SK-N-SH treated with all-trans-retinoic acid at 6 μM for 48 hours (cell line): Measurements from ENCODE around the gene PMEL.

Source experiments
- ARNTL ChIP-seq: fragments of 450-650 bp; formaldehyde crosslinking; IDR thresholded peaks from 2 replicates; pipeline ENCODE4 v1.5.0; 2020; ENCODE audit warnings: low read depth, mild to moderate bottlenecking, moderate library complexity, borderline replicate concordance
- BACH2 ChIP-seq: fragments of 250-450 bp; sonication (Bioruptor Pico); IDR thresholded peaks from 2 replicates; pipeline ENCODE4 v1.9.0; 2021; ENCODE audit warnings: mild to moderate bottlenecking, borderline replicate concordance
- CSDC2 ChIP-seq: fragments of 250-450 bp; sonication (Bioruptor Pico); IDR thresholded peaks from 2 replicates; pipeline ENCODE4 v1.5.0; 2020; ENCODE audit warnings: mild to moderate bottlenecking, moderate library complexity
- ESRRG ChIP-seq: fragments of 250-450 bp; sonication (Bioruptor Pico); IDR thresholded peaks from 2 replicates; pipeline ENCODE4 v1.6.1; 2021; ENCODE audit warnings: mild to moderate bottlenecking
- GLIS3 ChIP-seq: fragments of 250-450 bp; sonication (Bioruptor Pico); IDR thresholded peaks from 2 replicates; pipeline ENCODE4 v1.5.0; 2020; ENCODE audit warnings: mild to moderate bottlenecking, moderate library complexity
- PPARA ChIP-seq: fragments of 250-450 bp; sonication (Bioruptor Pico); IDR thresholded peaks from 2 replicates; pipeline ENCODE4 v1.5.0; 2020; ENCODE audit warnings: mild to moderate bottlenecking, borderline replicate concordance
- RARB ChIP-seq: fragments of 250-450 bp; sonication (Bioruptor Pico); IDR thresholded peaks from 2 replicates; pipeline ENCODE4 v1.8.0; 2021; ENCODE audit warnings: mild to moderate bottlenecking, moderate library complexity
- ZNF565 ChIP-seq: fragments of 450-650 bp; formaldehyde crosslinking; conservative IDR thresholded peaks from 2 replicates; pipeline ENCODE4 v1.5.0; 2020; ENCODE audit warnings: low read depth, mild to moderate bottlenecking, moderate library complexity
- ZNF70 ChIP-seq: fragments of 450-650 bp; formaldehyde crosslinking; IDR thresholded peaks from 2 replicates; pipeline ENCODE4 v1.5.0; 2020; ENCODE audit warnings: mild to moderate bottlenecking, moderate library complexity
- ZNF8 ChIP-seq: fragments of 450-650 bp; formaldehyde crosslinking; IDR thresholded peaks from 2 replicates; pipeline ENCODE4 v1.5.0; 2020; ENCODE audit warnings: mild to moderate bottlenecking, moderate library complexity
- TF ChIP-seq, protein P1 (sequence below): fragments of 250-450 bp; sonication (Bioruptor Pico); IDR thresholded peaks from 2 replicates; pipeline ENCODE4 v1.8.0; 2020; ENCODE audit warnings: mild to moderate bottlenecking, moderate library complexity, borderline replicate concordance
- TF ChIP-seq, protein P2 (sequence below): fragments of 250-450 bp; sonication (Bioruptor Pico); IDR thresholded peaks from 2 replicates; pipeline ENCODE4 v1.5.1; 2020; ENCODE audit warnings: low read depth, mild to moderate bottlenecking, moderate library complexity
- TF ChIP-seq, protein P3 (sequence below): fragments of 250-450 bp; sonication (Bioruptor Pico); IDR thresholded peaks from 2 replicates; pipeline ENCODE4 v1.5.1; 2021; ENCODE audit warnings: mild to moderate bottlenecking, moderate library complexity

DNA sequence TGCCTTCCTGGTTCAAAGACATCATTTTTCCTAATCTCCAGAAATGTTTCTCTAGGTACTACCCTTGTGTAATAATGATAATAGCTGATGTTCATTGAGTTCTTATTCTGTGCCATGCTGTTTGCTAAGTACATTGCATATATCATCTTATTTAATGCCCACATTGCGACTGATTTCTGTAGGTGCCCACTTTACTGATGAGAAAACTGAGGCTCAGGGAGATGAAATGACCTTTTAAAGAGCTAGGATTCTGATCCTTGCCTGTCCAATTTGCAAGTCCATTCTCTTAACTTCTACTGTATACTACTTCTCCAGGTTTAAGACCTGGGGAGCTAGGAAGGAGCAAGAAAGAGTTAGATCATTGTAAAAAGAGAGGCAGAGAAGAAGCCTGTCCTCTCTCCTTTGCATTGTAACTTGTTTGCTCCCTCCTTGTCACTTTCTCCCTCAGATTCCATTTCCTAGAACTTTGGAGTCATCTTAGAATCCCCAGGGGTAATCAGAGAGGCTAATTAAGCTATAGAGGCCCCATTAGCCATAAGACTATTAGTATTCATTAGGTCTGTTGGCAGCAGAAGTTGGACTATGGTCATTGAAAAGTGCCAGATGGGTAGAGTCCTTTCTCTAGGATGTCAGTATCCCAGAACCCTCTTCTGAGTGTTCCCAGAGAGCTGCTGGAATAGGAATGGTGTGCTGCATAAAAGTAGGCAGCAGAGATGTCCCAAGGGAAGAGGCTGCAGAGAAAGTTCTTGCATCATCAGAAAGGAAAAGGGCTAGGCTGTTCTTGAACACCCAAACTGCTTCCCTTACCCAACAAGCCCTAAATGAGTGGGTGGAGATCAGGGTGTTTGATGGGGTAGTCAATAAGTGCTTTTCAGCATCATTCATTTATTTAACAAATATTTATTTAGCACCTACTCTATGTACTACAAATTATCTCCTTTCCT lies 31.8 kb downstream of the PMEL start:
- TF ChIP-seq ESRRG (CRISPR knock-in tag): no peak
- TF ChIP-seq GLIS3 (CRISPR knock-in tag): no peak
- TF ChIP-seq PPARA: no peak
- TF ChIP-seq, protein P1, sequence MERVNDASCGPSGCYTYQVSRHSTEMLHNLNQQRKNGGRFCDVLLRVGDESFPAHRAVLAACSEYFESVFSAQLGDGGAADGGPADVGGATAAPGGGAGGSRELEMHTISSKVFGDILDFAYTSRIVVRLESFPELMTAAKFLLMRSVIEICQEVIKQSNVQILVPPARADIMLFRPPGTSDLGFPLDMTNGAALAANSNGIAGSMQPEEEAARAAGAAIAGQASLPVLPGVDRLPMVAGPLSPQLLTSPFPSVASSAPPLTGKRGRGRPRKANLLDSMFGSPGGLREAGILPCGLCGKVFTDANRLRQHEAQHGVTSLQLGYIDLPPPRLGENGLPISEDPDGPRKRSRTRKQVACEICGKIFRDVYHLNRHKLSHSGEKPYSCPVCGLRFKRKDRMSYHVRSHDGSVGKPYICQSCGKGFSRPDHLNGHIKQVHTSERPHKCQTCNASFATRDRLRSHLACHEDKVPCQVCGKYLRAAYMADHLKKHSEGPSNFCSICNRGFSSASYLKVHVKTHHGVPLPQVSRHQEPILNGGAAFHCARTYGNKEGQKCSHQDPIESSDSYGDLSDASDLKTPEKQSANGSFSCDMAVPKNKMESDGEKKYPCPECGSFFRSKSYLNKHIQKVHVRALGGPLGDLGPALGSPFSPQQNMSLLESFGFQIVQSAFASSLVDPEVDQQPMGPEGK (CRISPR knock-in tag): no peak
- TF ChIP-seq, protein P2, sequence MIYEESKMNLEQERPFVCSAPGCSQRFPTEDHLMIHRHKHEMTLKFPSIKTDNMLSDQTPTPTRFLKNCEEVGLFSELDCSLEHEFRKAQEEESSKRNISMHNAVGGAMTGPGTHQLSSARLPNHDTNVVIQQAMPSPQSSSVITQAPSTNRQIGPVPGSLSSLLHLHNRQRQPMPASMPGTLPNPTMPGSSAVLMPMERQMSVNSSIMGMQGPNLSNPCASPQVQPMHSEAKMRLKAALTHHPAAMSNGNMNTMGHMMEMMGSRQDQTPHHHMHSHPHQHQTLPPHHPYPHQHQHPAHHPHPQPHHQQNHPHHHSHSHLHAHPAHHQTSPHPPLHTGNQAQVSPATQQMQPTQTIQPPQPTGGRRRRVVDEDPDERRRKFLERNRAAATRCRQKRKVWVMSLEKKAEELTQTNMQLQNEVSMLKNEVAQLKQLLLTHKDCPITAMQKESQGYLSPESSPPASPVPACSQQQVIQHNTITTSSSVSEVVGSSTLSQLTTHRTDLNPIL (CRISPR knock-in tag): no peak
- TF ChIP-seq ZNF70: no peak
- TF ChIP-seq, protein P3, sequence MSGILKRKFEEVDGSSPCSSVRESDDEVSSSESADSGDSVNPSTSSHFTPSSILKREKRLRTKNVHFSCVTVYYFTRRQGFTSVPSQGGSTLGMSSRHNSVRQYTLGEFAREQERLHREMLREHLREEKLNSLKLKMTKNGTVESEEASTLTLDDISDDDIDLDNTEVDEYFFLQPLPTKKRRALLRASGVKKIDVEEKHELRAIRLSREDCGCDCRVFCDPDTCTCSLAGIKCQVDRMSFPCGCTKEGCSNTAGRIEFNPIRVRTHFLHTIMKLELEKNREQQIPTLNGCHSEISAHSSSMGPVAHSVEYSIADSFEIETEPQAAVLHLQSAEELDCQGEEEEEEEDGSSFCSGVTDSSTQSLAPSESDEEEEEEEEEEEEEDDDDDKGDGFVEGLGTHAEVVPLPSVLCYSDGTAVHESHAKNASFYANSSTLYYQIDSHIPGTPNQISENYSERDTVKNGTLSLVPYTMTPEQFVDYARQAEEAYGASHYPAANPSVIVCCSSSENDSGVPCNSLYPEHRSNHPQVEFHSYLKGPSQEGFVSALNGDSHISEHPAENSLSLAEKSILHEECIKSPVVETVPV (CRISPR knock-in tag): no peak
- TF ChIP-seq ZNF565 (CRISPR knock-in tag): no peak
- no peak for TF ChIP-seq ARNTL
- no peak for TF ChIP-seq RARB (CRISPR knock-in tag)
- no peak for TF ChIP-seq CSDC2 (CRISPR knock-in tag)
- no peak for TF ChIP-seq BACH2 (CRISPR knock-in tag)
- no peak for TF ChIP-seq ZNF8
